ENCODE measurements around the gene HPN.

DNA sequence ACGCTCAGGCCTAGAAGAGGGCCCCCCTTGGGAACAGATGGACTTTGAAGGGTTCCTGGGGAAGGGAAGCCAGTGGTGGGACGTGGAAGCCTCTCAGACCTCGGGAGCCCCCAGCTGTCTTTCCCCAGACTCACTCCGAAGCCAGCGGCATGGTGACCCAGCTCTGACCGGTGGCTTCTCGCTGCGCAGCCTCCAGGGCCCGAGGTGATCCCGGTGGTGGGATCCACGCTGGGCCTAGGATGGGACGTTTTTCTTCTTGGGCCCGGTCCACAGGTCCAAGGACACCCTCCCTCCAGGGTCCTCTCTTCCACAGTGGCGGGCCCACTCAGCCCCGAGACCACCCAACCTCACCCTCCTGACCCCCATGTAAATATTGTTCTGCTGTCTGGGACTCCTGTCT is 24.6 kb downstream of the HPN start:
- TF ChIP-seq, protein P1, sequence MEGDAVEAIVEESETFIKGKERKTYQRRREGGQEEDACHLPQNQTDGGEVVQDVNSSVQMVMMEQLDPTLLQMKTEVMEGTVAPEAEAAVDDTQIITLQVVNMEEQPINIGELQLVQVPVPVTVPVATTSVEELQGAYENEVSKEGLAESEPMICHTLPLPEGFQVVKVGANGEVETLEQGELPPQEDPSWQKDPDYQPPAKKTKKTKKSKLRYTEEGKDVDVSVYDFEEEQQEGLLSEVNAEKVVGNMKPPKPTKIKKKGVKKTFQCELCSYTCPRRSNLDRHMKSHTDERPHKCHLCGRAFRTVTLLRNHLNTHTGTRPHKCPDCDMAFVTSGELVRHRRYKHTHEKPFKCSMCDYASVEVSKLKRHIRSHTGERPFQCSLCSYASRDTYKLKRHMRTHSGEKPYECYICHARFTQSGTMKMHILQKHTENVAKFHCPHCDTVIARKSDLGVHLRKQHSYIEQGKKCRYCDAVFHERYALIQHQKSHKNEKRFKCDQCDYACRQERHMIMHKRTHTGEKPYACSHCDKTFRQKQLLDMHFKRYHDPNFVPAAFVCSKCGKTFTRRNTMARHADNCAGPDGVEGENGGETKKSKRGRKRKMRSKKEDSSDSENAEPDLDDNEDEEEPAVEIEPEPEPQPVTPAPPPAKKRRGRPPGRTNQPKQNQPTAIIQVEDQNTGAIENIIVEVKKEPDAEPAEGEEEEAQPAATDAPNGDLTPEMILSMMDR (IDR thresholded peaks at IDR 0.05; ENCODE audit: low read depth, low read length): no peak
- no peak for TF ChIP-seq EZH2phosphoT487 (IDR thresholded peaks at IDR 0.05; ENCODE audit: low read depth)

Measured in OCI-LY3 (cell line).